PFSK-1 (cell line): ENCODE data around the gene CASZ1.

ENCODE experiments used
- FOXP2 ChIP-seq: optimal IDR thresholded peaks from 2 replicates; pipeline ENCODE3; 2011; ENCODE audit warnings: borderline replicate concordance, control low read depth, inconsistent platforms; ENCODE audit not compliant: insufficient read depth; ENCODE audit errors: extremely low read length, extremely low read depth
- POLR2AphosphoS5 ChIP-seq: IDR thresholded peaks from 2 replicates; pipeline ENCODE4 v1.6.1; 2012; ENCODE audit warnings: low read depth, mild to moderate bottlenecking, control low read depth, low read length, moderate library complexity
- REST ChIP-seq, 2 experiments: IDR thresholded peaks; 2 replicates each; pipeline versions ENCODE4 v1.6.1 to v1.8.0; 2011 to 2012; ENCODE audit warnings: low read depth in 2 of 2, low read length in 2 of 2, control low read depth in 1 of 2, inconsistent platforms in 1 of 2, mild to moderate bottlenecking in 1 of 2, moderate library complexity in 1 of 2; ENCODE audit not compliant: insufficient read depth in 1 of 2
- SIN3A ChIP-seq: IDR thresholded peaks from 2 replicates; pipeline ENCODE4 v1.6.1; 2012; ENCODE audit warnings: mild to moderate bottlenecking, low read length, moderate library complexity, borderline replicate concordance; ENCODE audit not compliant: insufficient read depth
- TAF1 ChIP-seq: IDR thresholded peaks from 2 replicates; pipeline ENCODE4 v1.6.1; 2012; ENCODE audit warnings: low read length, control low read depth, borderline replicate concordance; ENCODE audit not compliant: insufficient read depth

CASZ1 gene

GRCh38 chr1:10712568-10713362 lies 83.7 kb downstream of the CASZ1 start:
- TF ChIP-seq TAF1 (no peak), POLR2AphosphoS5 (no peak), SIN3A (no peak)

GRCh38 chr1:10710489-10710888 lies 86.0 kb downstream of the CASZ1 start:
- TF ChIP-seq REST (IDR thresholded peaks at IDR 0.05; ENCODE audit: insufficient read depth in 1 of 2, low read depth in 2 of 2, low read length in 2 of 2) (no peak), POLR2AphosphoS5 (no peak), TAF1 (no peak), SIN3A (no peak), FOXP2 (no peak)

GRCh38 chr1:10709646-10710045 lies 86.8 kb downstream of the CASZ1 start:
- TF ChIP-seq FOXP2 (no peak), POLR2AphosphoS5 (no peak), TAF1 (no peak), SIN3A (no peak)

- TF ChIP-seq FOXP2 (no peak), REST (IDR thresholded peaks at IDR 0.05; ENCODE audit: insufficient read depth in 1 of 2, low read depth in 2 of 2, low read length in 2 of 2) (no peak), TAF1 (no peak), POLR2AphosphoS5 (no peak), SIN3A (no peak)
Observed at GRCh38 chr1:10709165-10709564, 87.3 kb downstream of the CASZ1 start.

GRCh38 chr1:10708757-10709156 lies 87.7 kb downstream of the CASZ1 start:
- TF ChIP-seq FOXP2: no peak
- TF ChIP-seq REST (IDR thresholded peaks at IDR 0.05; ENCODE audit: insufficient read depth in 1 of 2, low read depth in 2 of 2, low read length in 2 of 2): no peak
- TF ChIP-seq POLR2AphosphoS5: no peak
- no peak for TF ChIP-seq TAF1
- no peak for TF ChIP-seq SIN3A

- TF ChIP-seq TAF1 (no peak), REST (IDR thresholded peaks at IDR 0.05; ENCODE audit: insufficient read depth in 1 of 2, low read depth in 2 of 2, low read length in 2 of 2) (no peak), POLR2AphosphoS5 (no peak), SIN3A (no peak), FOXP2 (no peak)
Observed at GRCh38 chr1:10707208-10707607, 89.2 kb downstream of the CASZ1 start.
